HCT116 (cell line): ENCODE data around the gene ATP8A2. TPM values are rescaled to one million over a fixed set of nuclear protein-coding genes. Genes with fewer than 3 reads are reported as not detected.

Source experiments
- ATAC-seq: fragments of 200-7000 bp; cut with Tn5 transposase; 2 replicates; pipeline ENCODE4 v1.9.1; 2020; ENCODE audit warnings: mild to moderate bottlenecking, moderate library complexity
- BruUV-seq: library from RNA; stranded (reverse); fragments of 400-500 nt; replicated peaks from 2 replicates; lab custom pipeline; 2021; lab: Mats Ljungman, UMichigan
- CTCF ChIA-PET: fragments of 300-600 bp; sonication (Branson Sonifier 250); formaldehyde crosslinking; loops from one replicate; lab custom pipeline; 2021; ENCODE audit warnings: antibody characterized with exemption; lab: Charles Lee
- POLR2A ChIA-PET: fragments of 300-600, 350-600 bp; sonication (Branson Sonifier 250); formaldehyde crosslinking; loops from one replicate; lab custom pipeline; 2021; ENCODE audit warnings: antibody characterized with exemption; lab: Charles Lee
- RAD21 ChIA-PET, 2 experiments: fragments of 300-600 bp; sonication (Branson Sonifier 250); formaldehyde crosslinking; loops; one replicate each; lab custom pipeline; 2023; ENCODE audit warnings: low total read pairs in 2 of 2; ENCODE audit not compliant: uncharacterized antibody in 2 of 2, unreplicated experiment in 2 of 2, low non-redundant PET in 1 of 2; lab: Charles Lee
- DNase-seq: peaks from one replicate; pipeline ENCODE4 v3.0.0-alpha.2; 2010; ENCODE audit warnings: low read depth, low spot score
- H2AFZ ChIP-seq: fragments of 200-600 bp; shearing (Covaris generic), sonication (generic); 2 replicates; pipeline ENCODE4 v1.6.1; 2017; ENCODE audit warnings: low read depth, mixed run types, mixed read lengths, antibody characterized with exemption, low read length; ENCODE audit not compliant: poor library complexity, severe bottlenecking
- H3K27ac ChIP-seq: 2 replicates; pipeline ENCODE4 v1.5.1; 2012; ENCODE audit warnings: low read depth, low read length
- H3K27me3 ChIP-seq: fragments of 200-600 bp; sonication (generic); 2 replicates; pipeline ENCODE4 v1.6.1; 2016; ENCODE audit warnings: mixed run types, low read length, mixed read lengths; ENCODE audit not compliant: insufficient read depth
- H3K36me3 ChIP-seq, 2 experiments: fragments of 200-500 bp in 1 of 2; fragments of 200-600 bp in 1 of 2; sonication (Bioruptor generic) in 1 of 2; sonication (generic) in 1 of 2; 2 replicates each; pipeline versions ENCODE4 v1.5.1 to v1.6.1; 2014 to 2016; ENCODE audit warnings: low read length in 2 of 2, inconsistent platforms in 1 of 2, mixed read lengths in 1 of 2, mixed run types in 1 of 2; ENCODE audit not compliant: insufficient read depth in 2 of 2, control insufficient read depth in 1 of 2
- H3K4me1 ChIP-seq, 2 experiments: fragments of 200-600 bp in 1 of 2; sonication (generic) in 1 of 2; 2 replicates each; pipeline versions ENCODE4 v1.5.1 to v1.6.1; 2012 to 2017; ENCODE audit warnings: low read length in 2 of 2, inconsistent platforms in 1 of 2, mild to moderate bottlenecking in 1 of 2, mixed read lengths in 1 of 2, mixed run types in 1 of 2, moderate library complexity in 1 of 2; ENCODE audit not compliant: insufficient read depth in 2 of 2, control insufficient read depth in 1 of 2
- H3K4me2 ChIP-seq: fragments of 200-600 bp; sonication (generic); 2 replicates; pipeline ENCODE4 v1.6.1; 2017; ENCODE audit warnings: mixed run types, low read length, mixed read lengths
- H3K4me3 ChIP-seq, 2 experiments: fragments of 200-600 bp in 1 of 2; sonication (generic) in 1 of 2; replicated peaks in 1 of 2; 2 replicates each; pipeline ENCODE4 v1.5.1; 2011 to 2016; ENCODE audit warnings: low read length in 2 of 2, control low read depth in 1 of 2, low read depth in 1 of 2, mild to moderate bottlenecking in 1 of 2, mixed read lengths in 1 of 2, mixed run types in 1 of 2
- H3K79me2 ChIP-seq: fragments of 200-600 bp; sonication (generic); 2 replicates; pipeline ENCODE4 v1.6.1; 2017; ENCODE audit warnings: mild to moderate bottlenecking, mixed run types, low read length, moderate library complexity, mixed read lengths; ENCODE audit not compliant: insufficient read depth
- H3K9ac ChIP-seq: fragments of 200-600 bp; sonication (generic); 2 replicates; pipeline ENCODE4 v1.6.1; 2016; ENCODE audit warnings: low read length, mixed read lengths
- H3K9me2 ChIP-seq: fragments of 200-600 bp; sonication (generic), shearing (Covaris generic); 2 replicates; pipeline ENCODE4 v1.6.1; 2017; ENCODE audit warnings: mixed run types, mild to moderate bottlenecking, moderate library complexity; ENCODE audit not compliant: insufficient read depth
- H3K9me3 ChIP-seq, 2 experiments: fragments of 200-500 bp in 1 of 2; fragments of 200-600 bp in 1 of 2; sonication (Bioruptor generic) in 1 of 2; sonication (generic) in 1 of 2; 2 replicates each; pipeline ENCODE4 v1.6.1; 2014 to 2017; ENCODE audit warnings: low read length in 2 of 2, mixed read lengths in 2 of 2, inconsistent platforms in 1 of 2, low read depth in 1 of 2, mild to moderate bottlenecking in 1 of 2, mixed run types in 1 of 2, moderate library complexity in 1 of 2; ENCODE audit not compliant: control insufficient read depth in 1 of 2, insufficient read depth in 1 of 2
- H4K20me1 ChIP-seq: fragments of 200-600 bp; sonication (generic), shearing (Covaris generic); 2 replicates; pipeline ENCODE4 v1.6.1; 2017; ENCODE audit warnings: mixed run types, mild to moderate bottlenecking, moderate library complexity; ENCODE audit not compliant: insufficient read depth
- ATF3 ChIP-seq: IDR thresholded peaks from 2 replicates; pipeline ENCODE4 v1.6.1; 2012
- CBX3 ChIP-seq: IDR thresholded peaks from 2 replicates; pipeline ENCODE4 v1.6.1; 2012; ENCODE audit warnings: low read depth
- CEBPB ChIP-seq: IDR thresholded peaks from 2 replicates; pipeline ENCODE4 v1.6.1; 2012; ENCODE audit warnings: low read depth
- ELF1 ChIP-seq: IDR thresholded peaks from 2 replicates; pipeline ENCODE4 v1.6.1; 2012; ENCODE audit warnings: low read depth, borderline replicate concordance
- EZH2 ChIP-seq: fragments of 200-600 bp; sonication (generic); IDR thresholded peaks from 2 replicates; pipeline ENCODE4 v1.6.1; 2017; ENCODE audit warnings: antibody characterized with exemption, mixed run types
- FOSL1 ChIP-seq: IDR thresholded peaks from 2 replicates; pipeline ENCODE4 v1.6.1; 2012; ENCODE audit warnings: low read depth
- MAX ChIP-seq: IDR thresholded peaks from 2 replicates; pipeline ENCODE4 v1.6.1; 2012
- RAD21 ChIP-seq: IDR thresholded peaks from 2 replicates; pipeline ENCODE4 v1.6.1; 2012; ENCODE audit warnings: low read depth, mild to moderate bottlenecking
- REST ChIP-seq: IDR thresholded peaks from 2 replicates; pipeline ENCODE4 v1.6.1; 2012; ENCODE audit warnings: low read depth
- SIN3A ChIP-seq: IDR thresholded peaks from 2 replicates; pipeline ENCODE4 v1.6.1; 2012; ENCODE audit warnings: low read depth
- SRF ChIP-seq: IDR thresholded peaks from 2 replicates; pipeline ENCODE4 v1.6.1; 2012; ENCODE audit warnings: low read depth
- TCF7L2 ChIP-seq: IDR thresholded peaks from 2 replicates; pipeline ENCODE4 v1.7.0; 2011; ENCODE audit warnings: borderline replicate concordance, inconsistent platforms; ENCODE audit not compliant: insufficient read depth, insufficient read length; ENCODE audit errors: extremely low read depth
- ZFX ChIP-seq: fragments of 450-650 bp; IDR thresholded peaks from 2 replicates; pipeline ENCODE4 v1.6.1; 2017
- intact Hi-C: fragments of 100-400 bp; cut with micrococcal nuclease; formaldehyde crosslinking; loops from 2 replicates; pipeline ENCODE4 v1.10.0; 2022
- total RNA-seq: library from RNA; stranded (reverse); gene quantifications from one replicate; pipeline ENCODE4 v1.2.1, GENCODE V29; 2021; ENCODE audit not compliant: unreplicated experiment

ATP8A2 gene
- total RNA-seq, 1 experiment from 2014 or later, result not detected

- Histone ChIP-seq H3K9ac (no peak overlapping the region), H3K4me2 (no peak overlapping the region), H3K36me3 (no peaks in the 10 kb centered on the region), H3K9me3 (no peaks in the 10 kb centered on the region), H3K27ac (no peak overlapping the region), H3K79me2 (no peaks in the 10 kb centered on the region), H2AFZ (no peak overlapping the region), H3K4me3 (no peak overlapping the region), H4K20me1 (no peaks in the 10 kb centered on the region), H3K27me3 (peaks cover 19% of the 10 kb centered on the region; the same call in 1 of the 2 replicates), H3K9me2 (no peaks in the 10 kb centered on the region), H3K4me1 (no peaks in the 10 kb centered on the region)
- TF ChIP-seq MAX (no peak), FOSL1 (no peak), TCF7L2 (no peak), RAD21 (no peak)
- ChIA-PET CTCF (no interaction called here), RAD21 (no interaction called here), POLR2A (no interaction called here)
- no peak for DNase-seq
- intact Hi-C loops, result no loop called here
- BruUV-seq, result no TSS peak
- no peak for ATAC-seq
Measured at GRCh38 chr13:25742220-25742619, 370.4 kb downstream of the ATP8A2 start.

- no peak for TF ChIP-seq SRF
- TF ChIP-seq REST, result no peak
- TF ChIP-seq ZFX, result no peak
- TF ChIP-seq RAD21, result no peak
- no peak for TF ChIP-seq ATF3
- TF ChIP-seq ELF1, result no peak
- no peak for TF ChIP-seq CBX3
- no peak for TF ChIP-seq CEBPB
- TF ChIP-seq TCF7L2, result no peak
- no peak for TF ChIP-seq SIN3A
- no peak for TF ChIP-seq EZH2
- ChIA-PET CTCF (no interaction called here), POLR2A (no interaction called here), RAD21 (no interaction called here)
- H3K79me2 ChIP-seq, result no peaks in the 10 kb centered on the region
- H3K36me3 ChIP-seq, result no peaks in the 10 kb centered on the region
- DNase-seq, result no peak
- no peak overlapping the region for H2AFZ ChIP-seq
- no TSS peak for BruUV-seq
- H3K9me2 ChIP-seq, result no peaks in the 10 kb centered on the region
- H3K4me3 ChIP-seq, result no peak overlapping the region
- H3K27me3 ChIP-seq, result peaks cover 25% of the 10 kb centered on the region; the same call in 1 of the 2 replicates
- H3K9ac ChIP-seq, result no peak overlapping the region
- intact Hi-C loops, result no loop called here
- no peak overlapping the region for H3K27ac ChIP-seq
- H3K4me1 ChIP-seq, result no peaks in the 10 kb centered on the region
- no peaks in the 10 kb centered on the region for H3K9me3 ChIP-seq
- no peak overlapping the region for H3K4me2 ChIP-seq
- no peak for ATAC-seq
- H4K20me1 ChIP-seq, result no peaks in the 10 kb centered on the region
Measured at GRCh38 chr13:25743421-25743820, 371.6 kb downstream of the ATP8A2 start.
